DMS153 treated with DMSO at 0.1 percent for 48 hours (cell line): ENCODE data around the gene NPHS1.

Source experiments
- DNase-seq: peaks from one replicate; lab custom pipeline; 2025; ENCODE audit not compliant: unreplicated experiment; lab: John Stamatoyannopoulos, UW

NPHS1 gene

GRCh38 chr19:35789195-35789977, 62.9 kb downstream of the NPHS1 start:
- DNase-seq, result no peak

GRCh38 chr19:35788205-35788960, 63.9 kb downstream of the NPHS1 start:
- DNase-seq, result no peak

GRCh38 chr19:35787227-35787799, 65.0 kb downstream of the NPHS1 start:
- no peak for DNase-seq

GRCh38 chr19:35786299-35787160, 65.8 kb downstream of the NPHS1 start:
- DNase-seq, result no peak

- DNase-seq, result no peak
These were observed 67.0 kb downstream of the NPHS1 start for GRCh38 chr19:35785339-35785627.

- no peak for DNase-seq
These were observed 67.6 kb downstream of the NPHS1 start for GRCh38 chr19:35784503-35785338.

- no peak for DNase-seq
These were observed 68.6 kb downstream of the NPHS1 start for GRCh38 chr19:35783469-35784434.

- DNase-seq, result no peak
These were observed 69.7 kb downstream of the NPHS1 start for GRCh38 chr19:35782589-35782988.

- no peak for DNase-seq
These were observed 70.7 kb downstream of the NPHS1 start for GRCh38 chr19:35781650-35782049.

- no peak for DNase-seq
These were observed 71.6 kb downstream of the NPHS1 start for GRCh38 chr19:35780717-35781116.

- no peak for DNase-seq
These were observed 72.2 kb downstream of the NPHS1 start for GRCh38 chr19:35780058-35780457.

GRCh38 chr19:35779033-35779432, 73.3 kb downstream of the NPHS1 start:
- no peak for DNase-seq

- no peak for DNase-seq
These were observed 74.3 kb downstream of the NPHS1 start for GRCh38 chr19:35777961-35778360.

- no peak for DNase-seq
These were observed 75.0 kb downstream of the NPHS1 start for GRCh38 chr19:35777086-35777841.

GRCh38 chr19:35776102-35776788, 76.1 kb downstream of the NPHS1 start:
- no peak for DNase-seq
